ENCODE measurements around the gene RBM20. TPM values are rescaled to one million over a fixed set of nuclear protein-coding genes. Genes with fewer than 3 reads are reported as not detected.

The RBM20 gene
- total RNA-seq, 2 donors from 2014 or later, result 51.7 to 59.9 TPM

GRCh38 chr10:110824152-110824441 is 180.0 kb downstream of the RBM20 start:
- no peaks in the 10 kb centered on the region for H3K9me3 ChIP-seq
- H3K27ac ChIP-seq, result peak overlapping the region; percentile 86 to 90
- H3K36me3 ChIP-seq, result peaks cover 24% of the 10 kb centered on the region
- no peak for DNase-seq (ENCODE audit: low spot score)
- TF ChIP-seq CTCF (IDR thresholded peaks at IDR 0.05), result no peak
- H3K27me3 ChIP-seq, result no peaks in the 10 kb centered on the region
- peaks cover 0 to 70% of the 10 kb centered on the region in 2 donors for H3K4me1 ChIP-seq
- no peak overlapping the region for H3K4me3 ChIP-seq

- no peaks in the 10 kb centered on the region for H3K9me3 ChIP-seq
- H3K27me3 ChIP-seq, result no peaks in the 10 kb centered on the region
- peaks cover 24% of the 10 kb centered on the region for H3K36me3 ChIP-seq
- no peak for TF ChIP-seq CTCF (IDR thresholded peaks at IDR 0.05)
- no peak overlapping the region for H3K4me3 ChIP-seq
- peak overlapping the region; percentile 86 to 90 for H3K27ac ChIP-seq
- no peak for DNase-seq (ENCODE audit: low spot score)
- H3K4me1 ChIP-seq, result peaks cover 0 to 70% of the 10 kb centered on the region in 2 donors
Observed at GRCh38 chr10:110824660-110825059, 180.5 kb downstream of the RBM20 start.

- no peak overlapping the region for H3K4me3 ChIP-seq
- H3K36me3 ChIP-seq, result peaks cover 32% of the 10 kb centered on the region
- peak overlapping the region; percentile 22 to 73 for H3K27ac ChIP-seq
- DNase-seq (ENCODE audit: low spot score), result no peak
- TF ChIP-seq CTCF (IDR thresholded peaks at IDR 0.05), result no peak
- no peaks in the 10 kb centered on the region for H3K9me3 ChIP-seq
- H3K4me1 ChIP-seq, result peaks cover 0 to 66% of the 10 kb centered on the region in 2 donors
- H3K27me3 ChIP-seq, result no peaks in the 10 kb centered on the region
Observed at GRCh38 chr10:110825508-110825907, 181.4 kb downstream of the RBM20 start.

GRCh38 chr10:110827410-110827809 is 183.3 kb downstream of the RBM20 start:
- no peaks in the 10 kb centered on the region for H3K9me3 ChIP-seq
- H3K4me1 ChIP-seq, result peaks cover 0 to 47% of the 10 kb centered on the region in 2 donors
- no peak overlapping the region for H3K4me3 ChIP-seq
- H3K36me3 ChIP-seq, result peaks cover 43% of the 10 kb centered on the region
- no peak for DNase-seq (ENCODE audit: low spot score)
- TF ChIP-seq CTCF (IDR thresholded peaks at IDR 0.05), result no peak
- no peaks in the 10 kb centered on the region for H3K27me3 ChIP-seq
- H3K27ac ChIP-seq, result peak overlapping the region; percentile 57 to 73

GRCh38 chr10:110827875-110828274 is 183.7 kb downstream of the RBM20 start:
- Histone ChIP-seq H3K27ac (peak overlapping the region; percentile 57 to 73), H3K36me3 (peaks cover 47% of the 10 kb centered on the region), H3K9me3 (no peaks in the 10 kb centered on the region), H3K27me3 (no peaks in the 10 kb centered on the region), H3K4me1 (peaks cover 0 to 43% of the 10 kb centered on the region in 2 donors), H3K4me3 (no peak overlapping the region)
- no peak for DNase-seq (ENCODE audit: low spot score)
- TF ChIP-seq CTCF (IDR thresholded peaks at IDR 0.05), result no peak

- H3K27me3 ChIP-seq, result no peaks in the 10 kb centered on the region
- peaks cover 46% of the 10 kb centered on the region for H3K36me3 ChIP-seq
- DNase-seq (ENCODE audit: low spot score), result no peak
- no peak overlapping the region for H3K4me3 ChIP-seq
- H3K4me1 ChIP-seq, result peaks cover 0 to 39% of the 10 kb centered on the region in 2 donors
- H3K27ac ChIP-seq, result peak overlapping the region; percentile 57 to 73
- no peaks in the 10 kb centered on the region for H3K9me3 ChIP-seq
- TF ChIP-seq CTCF (IDR thresholded peaks at IDR 0.05), result no peak
Observed at GRCh38 chr10:110828525-110828924, 184.4 kb downstream of the RBM20 start.
